Pancreas (tissue), 10 donors: ENCODE data around the gene DNAJC9. TPM values are rescaled to one million over a fixed set of nuclear protein-coding genes. Genes with fewer than 3 reads are reported as not detected.
"Not testable (repeated sequence)": the region's sequence is repeated elsewhere in the genome, so short reads cannot be mapped to it uniquely, and the experiment has no call there.

Experiments
- ATAC-seq, 4 donors: fragments of 200-7000 bp; cut with Tn5 transposase; one replicate each; pipeline versions ENCODE4 v1.8.0 to v1.9.1; 2020; ENCODE audit warnings: mild to moderate bottlenecking in 4 of 4, moderate library complexity in 4 of 4
- DNase-seq, 6 donors: peaks; one replicate each; pipeline ENCODE4 v3.0.0-alpha.2; 2020
- FAIRE-seq: peaks from 2 replicates; lab custom pipeline; 2012; peaks lifted over from hg19 to GRCh38; lab: Jason Lieb, UNC
- H3K27ac ChIP-seq, 4 donors: fragments of 200-600 bp; sonication (generic); 1 replicate in 3 of 4; 2 replicates in 1 of 4; pipeline versions ENCODE4 v1.5.0 to v1.8.0; 2020
- H3K27me3 ChIP-seq, 4 donors: fragments of 200-600 bp; one replicate each; pipeline ENCODE4 v1.8.0; 2021
- H3K36me3 ChIP-seq, 3 donors: fragments of 200-600 bp; sonication (generic) in 1 of 3; one replicate each; pipeline versions ENCODE4 v1.5.0 to v1.8.0; 2020 to 2021
- H3K4me1 ChIP-seq, 3 donors: fragments of 200-600 bp; one replicate each; pipeline ENCODE4 v1.8.0; 2021
- H3K4me3 ChIP-seq, 4 donors: fragments of 200-600 bp; sonication (generic) in 2 of 4; one replicate each; pipeline versions ENCODE4 v1.5.0 to v1.8.0; 2020 to 2021
- H3K9me3 ChIP-seq, 4 donors: fragments of 200-600 bp; one replicate each; pipeline ENCODE4 v1.8.0; 2021
- CTCF ChIP-seq, 4 donors: fragments of 200-600 bp; sonication (generic) in 3 of 4; IDR thresholded peaks; one replicate each; pipeline versions ENCODE4 v1.5.0 to v1.8.0; 2021; ENCODE audit warnings: antibody characterized with exemption in 4 of 4
- WGBS, 2 donors: extraction: QIAGEN DNeasy Blood & Tissue Kit; methylation state at CpG; one replicate each; pipeline ENCODE4 v1.1.7; 2013; 5-methylcytosine and 5-hydroxymethylcytosine counted together
- intact Hi-C, 3 donors: fragments of 100-400 bp; cut with DNase I; formaldehyde crosslinking; loops; one replicate each; pipeline versions ENCODE4 v1.11.1 to v1.14.2; 2022
- polyA plus RNA-seq, 2 donors: library from polyadenylated mRNA; stranded (reverse); fragments of 200-250 nt; gene quantifications; one replicate each; pipeline ENCODE4 v1.2.3, GENCODE V29; 2013
- total RNA-seq, 6 donors: library from RNA; stranded (reverse); fragmentation: NEBNext Ultra II Directional in 4 of 6; extraction: Animal tissue kit (Norgen Biotek cat#: 25700) in 4 of 6; gene quantifications; one replicate each; pipeline versions ENCODE4 v1.2.1 to v1.2.4, GENCODE V29; 2021 to 2023
- donor health status: healthy with polysubstance abuse.
- donor health status: DM: no; HTN: no; CAD: no; lungs with moderate emphysema.
- donor health status: DM: no; HTN: no; CAD: no.
- donor health status: control.
- donor health status: control.
- donor health status: Bipolar disorder and iron deficiency.
- donor health status: DM: yes; HTN: yes; CAD: no.
- donor health status: DM: no; HTN: no; CAD: no.
- donor health status: DM: no; HTN: no; CAD: no.
- donor health status: DM: yes; HTN: yes; CAD: no.

DNAJC9 gene
- total and polyA plus RNA-seq, 8 donors = 3.7 to 8.5 (median 5.1) TPM

GRCh38 chr10:73261362-73261995 lies 14.4 kb upstream of the DNAJC9 start:
- Histone ChIP-seq H3K9me3 (no peaks in the 10 kb centered on the region), H3K27me3 (no peaks in the 10 kb centered on the region), H3K36me3 (no peaks in the 10 kb centered on the region), H3K4me1 (no peaks in the 10 kb centered on the region), H3K4me3 (no peak overlapping the region), H3K27ac (no peak overlapping the region)
- no peak for ATAC-seq
- DNase-seq = no peak
- TF ChIP-seq CTCF (IDR thresholded peaks at IDR 0.05) = no peak
- WGBS, 2 donors = 84 to 93% methylated on average over 9 of the region's 9 CpGs
- intact Hi-C loops = no loop called here
- no peak for FAIRE-seq

DNA sequence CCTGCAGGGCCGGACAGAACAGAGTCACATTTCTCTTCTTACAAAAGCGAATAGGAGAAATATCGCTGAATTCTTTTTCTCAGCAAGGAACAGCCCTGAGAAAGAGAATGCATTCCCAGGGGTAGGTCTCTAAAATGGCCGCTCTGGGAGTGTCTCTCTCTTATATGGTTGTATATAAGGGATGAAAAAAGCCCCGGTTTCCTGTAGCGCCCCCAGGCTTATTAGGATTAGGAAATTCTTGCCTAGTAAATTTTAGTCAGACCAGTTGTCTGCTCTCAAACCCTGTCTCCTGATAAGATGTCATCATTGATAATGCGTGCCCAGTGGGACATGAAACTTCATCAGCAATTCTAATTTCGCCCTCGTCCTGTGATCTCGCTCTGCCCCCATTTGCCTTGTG lies 11.6 kb upstream of the DNAJC9 start:
- H3K27ac ChIP-seq, H3K4me3 ChIP-seq, H3K4me1 ChIP-seq, DNase-seq, H3K27me3 ChIP-seq, H3K9me3 ChIP-seq, FAIRE-seq, H3K36me3 ChIP-seq, intact Hi-C loops, ATAC-seq: not testable (repeated sequence)
- 96 to 97% methylated on average over 10 of the region's 10 CpGs for WGBS, 2 donors

GRCh38 chr10:73253225-73253555 lies 6.1 kb upstream of the DNAJC9 start:
- Histone ChIP-seq H3K9me3 (no peaks in the 10 kb centered on the region), H3K4me3 (peak overlapping the region; percentile 58 to 98 (median 79)), H3K27me3 (no peaks in the 10 kb centered on the region), H3K27ac (peak overlapping the region in 2 of 4 donors; percentile 53 to 86), H3K36me3 (no peaks in the 10 kb centered on the region), H3K4me1 (peaks cover 0 to 16% (median 10%) of the 10 kb centered on the region in 3 donors)
- TF ChIP-seq CTCF (IDR thresholded peaks at IDR 0.05) = no peak
- intact Hi-C loops = no loop called here
- WGBS, 2 donors = 0% methylated on average over 4 of the region's 4 CpGs
- FAIRE-seq (no peak), DNase-seq (no peak), ATAC-seq (peak in 2 of 4 donors; percentile 0 to 4)

GRCh38 chr10:73252445-73253224 lies 5.6 kb upstream of the DNAJC9 start, which contains the start of gene MRPS16:
Gene MRPS16, minus strand, starts transcription at chr10:73252644. Its CDS starts 162 bp downstream, at chr10:73252482.
- Histone ChIP-seq H3K27ac (peak within 1 kb of the TSS; percentile 53 to 86 (median 82)), H3K4me1 (peaks cover 0 to 21% (median 10%) of the 10 kb centered on the region in 3 donors), H3K4me3 (peak within 1 kb of the TSS; percentile 58 to 98 (median 79)), H3K27me3 (no peaks in the 10 kb centered on the region), H3K9me3 (no peaks in the 10 kb centered on the region), H3K36me3 (no peaks in the 10 kb centered on the region)
- DNase-seq (peak; percentile 88 to 95 (median 93)), FAIRE-seq (peak; percentile 64), ATAC-seq (peak; percentile 97 to 99 (median 98))
- intact Hi-C loops = no loop called here
- no peak for TF ChIP-seq CTCF (IDR thresholded peaks at IDR 0.05)
- WGBS, 2 donors = 0% methylated on average over 51 of the region's 51 CpGs

DNA sequence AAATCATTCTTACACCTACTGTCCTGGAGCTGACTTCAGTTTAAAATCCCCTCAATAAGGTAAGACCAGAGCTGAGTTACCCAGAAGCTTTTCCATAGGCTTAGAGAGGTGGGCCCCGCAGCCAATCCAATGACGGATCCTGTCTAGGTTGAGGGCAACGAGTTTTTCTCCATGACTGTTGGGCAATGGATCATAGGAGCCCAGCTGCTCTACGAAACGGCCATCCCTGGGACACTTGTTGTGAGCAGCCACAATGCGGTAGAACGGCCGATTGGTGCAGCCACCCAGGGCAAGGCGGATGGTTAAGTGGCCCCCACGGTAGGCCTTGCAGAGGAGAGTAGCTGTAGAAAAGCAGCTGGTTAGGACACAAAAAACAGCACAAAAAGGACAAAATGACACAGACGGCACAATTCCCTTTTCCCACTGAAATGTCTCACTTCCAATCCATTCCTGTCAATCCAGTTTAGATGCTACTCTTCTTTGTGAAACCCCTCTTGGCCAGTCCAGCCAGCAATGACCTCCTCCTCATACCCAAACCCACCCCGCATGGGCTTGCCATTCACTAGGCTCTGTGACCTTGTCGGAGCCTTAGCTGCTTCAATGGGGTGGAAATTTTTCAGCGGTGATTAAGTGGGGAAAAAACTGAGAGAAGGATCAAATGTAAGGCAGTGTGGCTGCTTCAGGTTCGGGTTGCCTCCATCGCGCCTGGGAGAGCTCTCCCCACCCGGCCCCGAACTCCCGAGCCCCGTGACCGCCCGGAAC lies 4.8 kb upstream of the DNAJC9 start:
- 7 to 10% methylated on average over 23 of the region's 23 CpGs for WGBS, 2 donors
- DNase-seq = peak in 1 of 6 donors; percentile 39
- no peak for TF ChIP-seq CTCF (IDR thresholded peaks at IDR 0.05)
- Histone ChIP-seq H3K4me3 (peak overlapping the region; percentile 58 to 98 (median 79)), H3K9me3 (no peaks in the 10 kb centered on the region), H3K36me3 (no peaks in the 10 kb centered on the region), H3K27ac (peak overlapping the region; percentile 53 to 86 (median 82)), H3K27me3 (no peaks in the 10 kb centered on the region), H3K4me1 (peaks cover 0 to 22% (median 10%) of the 10 kb centered on the region in 3 donors)
- FAIRE-seq = no peak
- intact Hi-C loops = no loop called here
- peak in 1 of 4 donors; percentile 2 for ATAC-seq
